Placental epithelial cell (primary cell): ENCODE data around the gene CAMKV. TPM values are rescaled to one million over a fixed set of nuclear protein-coding genes. Genes with fewer than 3 reads are reported as not detected.

Source experiments
- small RNA-seq: library from RNA; depleted of rRNA; stranded (forward); fragments of <200 nt; gene quantifications from one replicate; pipeline ENCODE3, GENCODE V24; 2012
- total RNA-seq: library from RNA; depleted of rRNA; stranded (reverse); fragments of >200 nt; gene quantifications from 2 replicates; pipeline ENCODE4 v1.2.3, GENCODE V29; 2012

The CAMKV gene
- total RNA-seq, result not detected in 2 replicates

GRCh38 chr3:49869525-49870126, at the start of gene CAMKV:
Gene CAMKV, minus strand, starts transcription at chr3:49869906. Its CDS starts 7,518 bp downstream, at chr3:49862388.

DNA sequence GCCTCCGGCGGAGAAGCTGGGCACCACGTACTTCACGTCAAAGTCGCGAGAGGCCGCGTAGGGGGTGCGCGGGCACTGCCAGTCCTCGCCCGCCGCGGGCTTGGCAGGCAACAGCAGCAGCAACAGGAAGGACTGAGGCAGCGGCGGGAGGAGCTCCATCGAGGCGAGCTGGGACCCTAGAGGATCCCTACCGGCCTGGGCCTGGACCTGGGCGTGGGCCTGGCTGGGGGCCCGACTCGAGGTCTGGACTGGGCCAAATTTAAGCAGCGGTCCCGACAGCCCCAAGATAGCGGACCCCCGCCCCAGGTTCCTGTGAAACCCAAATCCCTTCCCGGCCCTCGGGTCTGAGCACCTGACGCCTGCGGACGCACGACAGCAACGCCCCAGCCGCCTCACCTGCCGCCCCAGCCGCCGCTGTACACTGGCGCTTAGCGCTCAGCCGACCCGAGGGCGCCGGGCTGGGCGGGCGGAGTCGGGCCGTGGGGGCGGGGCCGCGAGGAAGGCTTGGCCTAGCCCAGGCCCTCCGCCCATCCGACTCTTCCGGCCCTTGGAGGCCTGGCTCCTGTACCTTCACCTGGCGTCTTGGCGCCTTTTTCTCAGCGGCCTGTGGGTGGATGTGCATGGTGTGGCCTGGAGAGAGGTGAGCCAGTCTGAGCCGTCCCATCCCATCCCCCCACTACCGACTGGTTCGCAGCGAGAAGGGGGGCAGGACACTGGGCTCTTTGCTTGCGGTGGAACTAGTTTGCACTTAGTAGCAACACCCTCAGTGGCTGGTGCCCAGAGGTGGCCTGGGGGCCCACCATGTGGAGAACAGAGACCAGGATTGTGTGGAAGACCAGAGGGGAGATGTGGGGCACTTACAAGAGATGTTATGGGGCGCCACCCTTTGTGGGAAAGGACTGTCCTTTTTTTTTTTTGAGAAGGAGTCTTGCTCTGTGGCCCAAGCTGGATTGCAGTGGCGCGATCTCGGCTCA, 34.0 kb upstream of the CAMKV start, which contains the start of gene MST1R:
TSS of gene MST1R (minus strand) at position 423 of the 974 bp plus-strand sequence. CDS start at position 159, 264 bp downstream.

GRCh38 chr3:49856181-49857005, 13.3 kb downstream of the CAMKV start, which contains the start of gene TRAIP:
Gene TRAIP, minus strand, starts transcription at chr3:49856564. Its CDS starts 111 bp downstream, at chr3:49856453.

GRCh38 chr3:49813497-49814174, 56.1 kb downstream of the CAMKV start, which contains the start of gene UBA7:
Gene UBA7, minus strand, starts transcription at chr3:49813953. Its CDS starts 166 bp downstream, at chr3:49813787.

Small RNA genes within 50 kb of the gene (small RNA-seq; reads per million reads assigned to genes)
- gene RN7SL217P, result not detected

Other genes starting within 250 kb of the CAMKV start
- gene APEH, start 195.6 kb downstream of the CAMKV start, total RNA-seq, result 104 and 137 TPM in 2 replicates
- gene MST1, start 180.4 kb downstream of the CAMKV start, total RNA-seq, result 9.4 and 33.4 TPM in 2 replicates
- gene RNF123, start 180.3 kb downstream of the CAMKV start, total RNA-seq, result 36.9 and 38.8 TPM in 2 replicates
- gene AMIGO3, start 150.2 kb downstream of the CAMKV start, total RNA-seq, result 3.3 and 4.3 TPM in 2 replicates
- gene GMPPB, start 146.0 kb downstream of the CAMKV start, total RNA-seq, result 25.5 and 46.7 TPM in 2 replicates
- 31.4 and 42.1 TPM in 2 replicates for gene IP6K1, start 83.4 kb downstream of the CAMKV start, total RNA-seq
- 0.54 and 1.2 TPM in 2 replicates for gene CDHR4, start 70.0 kb downstream of the CAMKV start, total RNA-seq
- 1.8 and 2.0 TPM in 2 replicates for gene INKA1, start 66.6 kb downstream of the CAMKV start, total RNA-seq
- 0.76 and 2.7 TPM in 2 replicates for gene UBA7, start 56.0 kb downstream of the CAMKV start, total RNA-seq
- 2.5 and 2.7 TPM in 2 replicates for gene TRAIP, start 13.3 kb downstream of the CAMKV start, total RNA-seq
- gene MST1R, start 34.0 kb upstream of the CAMKV start, total RNA-seq, result 0.79 and 2.1 TPM in 2 replicates
- gene MON1A, start 59.9 kb upstream of the CAMKV start, total RNA-seq, result 5.5 and 10.0 TPM in 2 replicates
- gene RBM6, start 70.2 kb upstream of the CAMKV start, total RNA-seq, result 38.0 and 56.1 TPM in 2 replicates
- gene RBM5, start 219.0 kb upstream of the CAMKV start, total RNA-seq, result 166 and 212 TPM in 2 replicates